Astrocyte of the cerebellum (primary cell): ENCODE results near the gene EMILIN2.

Experiments
- DNase-seq: peaks from one replicate; pipeline ENCODE4 v3.0.0-alpha.2; 2011; ENCODE audit warnings: low read depth
- H3K4me3 ChIP-seq: 2 replicates; pipeline ENCODE4 v1.5.1; 2011; ENCODE audit warnings: mild to moderate bottlenecking, low read depth, low read length, moderate library complexity
- in situ Hi-C: cut with HindIII; loops from 2 replicates; pipeline ENCODE4 v1.10.0; 2017; ENCODE audit warnings: low sequenced_read_pairs
- TF ChIP-seq, protein P1 (sequence below): IDR thresholded peaks from 2 replicates; pipeline ENCODE4 v1.5.1; 2012; ENCODE audit warnings: low read length, low read depth, moderate library complexity, mild to moderate bottlenecking; ENCODE audit errors: missing control alignments

The EMILIN2 gene

DNA sequence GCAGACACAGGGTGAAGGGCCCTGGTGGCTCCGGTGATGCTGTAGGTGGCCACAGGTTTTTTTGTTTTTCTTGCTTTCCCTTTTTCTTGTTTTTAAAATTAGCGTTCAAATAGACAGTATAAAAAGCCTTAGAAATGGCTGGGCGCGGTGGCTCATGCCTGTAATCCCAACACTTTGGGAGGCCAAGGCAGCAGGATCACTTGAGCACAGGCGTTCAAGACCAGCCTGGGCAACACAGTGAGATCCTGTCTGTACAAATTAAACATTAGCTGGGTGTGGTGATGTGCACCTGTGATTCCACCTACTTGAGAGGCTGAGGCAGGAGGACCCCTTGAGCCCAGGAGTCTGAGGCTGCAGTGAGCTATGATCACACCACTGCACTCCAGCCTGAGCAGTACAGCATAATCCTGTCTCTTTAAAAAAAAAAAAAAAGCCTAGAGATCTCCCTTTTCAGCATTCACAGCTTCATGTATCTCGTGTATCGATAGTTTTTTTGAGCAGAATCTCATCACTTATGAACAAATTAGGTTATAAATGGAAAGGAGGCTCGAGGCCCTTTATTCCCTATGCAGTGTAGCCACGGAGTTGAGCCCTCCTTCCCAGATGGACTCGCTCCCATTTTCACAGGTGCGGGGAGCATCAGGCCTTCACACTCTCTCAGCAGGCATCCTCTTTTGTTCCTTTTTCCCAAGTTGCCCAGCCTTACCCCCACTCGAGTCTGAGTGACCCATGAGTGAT, 50.8 kb downstream of the EMILIN2 start:
- H3K4me3 ChIP-seq, result no peak overlapping the region

DNA sequence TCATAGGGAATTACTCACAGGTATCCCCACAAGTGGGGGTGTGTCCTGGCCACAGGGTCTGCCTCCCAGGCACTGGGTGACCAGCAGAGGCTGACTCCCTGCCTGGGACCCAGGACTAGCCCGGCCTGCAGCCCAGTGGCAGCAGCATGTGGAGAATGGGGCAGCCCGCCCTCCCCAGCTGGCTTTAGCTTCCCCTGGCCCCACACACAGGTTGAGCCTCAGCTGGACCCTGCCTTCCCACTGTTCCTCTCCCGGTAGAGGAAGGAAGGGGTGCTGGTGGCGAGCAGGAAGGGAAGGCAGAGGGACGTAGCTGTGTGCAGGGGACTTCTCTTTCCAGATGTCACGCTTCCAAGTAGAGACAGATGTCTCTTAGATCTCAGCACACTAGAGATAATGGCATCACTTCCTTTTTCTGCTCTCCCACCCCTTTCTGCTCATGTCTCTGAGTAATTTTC, 51.4 kb downstream of the EMILIN2 start:
- TF ChIP-seq, protein P1, sequence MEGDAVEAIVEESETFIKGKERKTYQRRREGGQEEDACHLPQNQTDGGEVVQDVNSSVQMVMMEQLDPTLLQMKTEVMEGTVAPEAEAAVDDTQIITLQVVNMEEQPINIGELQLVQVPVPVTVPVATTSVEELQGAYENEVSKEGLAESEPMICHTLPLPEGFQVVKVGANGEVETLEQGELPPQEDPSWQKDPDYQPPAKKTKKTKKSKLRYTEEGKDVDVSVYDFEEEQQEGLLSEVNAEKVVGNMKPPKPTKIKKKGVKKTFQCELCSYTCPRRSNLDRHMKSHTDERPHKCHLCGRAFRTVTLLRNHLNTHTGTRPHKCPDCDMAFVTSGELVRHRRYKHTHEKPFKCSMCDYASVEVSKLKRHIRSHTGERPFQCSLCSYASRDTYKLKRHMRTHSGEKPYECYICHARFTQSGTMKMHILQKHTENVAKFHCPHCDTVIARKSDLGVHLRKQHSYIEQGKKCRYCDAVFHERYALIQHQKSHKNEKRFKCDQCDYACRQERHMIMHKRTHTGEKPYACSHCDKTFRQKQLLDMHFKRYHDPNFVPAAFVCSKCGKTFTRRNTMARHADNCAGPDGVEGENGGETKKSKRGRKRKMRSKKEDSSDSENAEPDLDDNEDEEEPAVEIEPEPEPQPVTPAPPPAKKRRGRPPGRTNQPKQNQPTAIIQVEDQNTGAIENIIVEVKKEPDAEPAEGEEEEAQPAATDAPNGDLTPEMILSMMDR, result no peak
- in situ Hi-C loops, result no loop called here
- DNase-seq, result no peak

More for the DNA sequence above, 50.8 kb downstream of the EMILIN2 start:
- no peak for DNase-seq
- in situ Hi-C loops, result no loop called here
- TF ChIP-seq, protein P1, result no peak

DNA sequence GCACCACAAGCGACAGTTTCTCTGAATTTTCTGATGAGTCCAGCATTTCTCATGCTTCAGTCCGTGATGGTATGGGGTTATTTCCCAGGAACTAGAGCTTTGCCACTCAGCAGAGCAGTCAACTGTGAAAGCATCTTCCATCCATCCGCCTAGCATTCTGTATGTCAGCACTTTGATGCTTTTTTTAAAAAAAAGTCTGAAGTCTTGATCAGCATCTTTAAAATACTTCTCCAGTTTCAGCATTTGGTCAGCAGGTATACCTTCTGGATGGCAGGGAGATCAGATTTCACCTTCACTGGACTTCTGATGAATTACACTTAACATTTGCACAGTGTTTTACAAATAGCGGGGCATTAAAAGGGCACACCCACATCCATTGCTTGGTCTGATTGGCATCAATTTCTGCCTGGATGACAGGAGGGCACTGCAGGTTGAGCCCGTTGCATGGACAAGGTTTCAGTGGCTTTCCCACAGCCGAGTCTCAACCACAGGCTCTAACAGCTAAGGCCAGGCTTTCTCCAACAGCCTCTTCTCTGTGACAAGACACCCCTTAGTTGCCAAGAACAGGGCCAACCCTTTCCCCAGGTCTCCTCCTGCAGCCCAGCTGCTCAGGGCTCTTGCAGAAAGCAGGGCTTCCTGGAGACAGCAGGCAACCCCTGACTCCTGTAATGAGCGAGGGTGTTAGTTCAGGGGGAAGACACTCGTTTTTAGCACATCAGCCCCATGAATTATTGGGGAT, 54.0 kb downstream of the EMILIN2 start:
- TF ChIP-seq, protein P1, result no peak
- H3K4me3 ChIP-seq, result no peak overlapping the region
- in situ Hi-C loops, result no loop called here
- no peak for DNase-seq

More for the DNA sequence above, 51.4 kb downstream of the EMILIN2 start:
- no peak overlapping the region for H3K4me3 ChIP-seq

DNA sequence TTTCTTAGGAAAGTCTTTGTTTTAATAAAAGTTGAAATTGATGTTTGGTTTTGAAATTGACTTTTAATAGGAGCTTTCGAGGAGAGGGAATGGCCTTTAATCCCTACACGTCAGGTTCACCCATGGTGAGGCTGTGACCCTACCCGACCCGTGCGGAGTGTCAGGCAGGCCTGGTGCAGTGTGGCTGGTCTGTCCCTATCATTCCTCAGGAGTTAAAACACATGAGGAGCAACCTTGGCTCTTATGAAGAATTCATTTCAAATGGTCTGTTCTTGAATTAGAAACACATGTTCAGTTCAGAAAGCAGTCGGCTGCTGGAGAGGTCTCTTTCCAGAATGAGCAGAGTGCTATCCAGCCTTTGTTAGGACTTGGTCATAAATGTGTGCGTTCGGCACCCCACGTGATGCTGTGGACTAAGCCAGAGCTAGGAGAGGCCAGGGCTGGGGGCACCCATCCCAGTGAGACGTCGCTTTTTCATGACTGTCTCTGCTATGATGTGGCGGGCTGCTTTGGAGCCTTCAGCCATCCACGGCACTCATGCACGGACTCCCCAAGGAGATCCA, 54.7 kb downstream of the EMILIN2 start:
- TF ChIP-seq, protein P1, result no peak
- DNase-seq, result no peak
- in situ Hi-C loops, result no loop called here
- no peak overlapping the region for H3K4me3 ChIP-seq

DNA sequence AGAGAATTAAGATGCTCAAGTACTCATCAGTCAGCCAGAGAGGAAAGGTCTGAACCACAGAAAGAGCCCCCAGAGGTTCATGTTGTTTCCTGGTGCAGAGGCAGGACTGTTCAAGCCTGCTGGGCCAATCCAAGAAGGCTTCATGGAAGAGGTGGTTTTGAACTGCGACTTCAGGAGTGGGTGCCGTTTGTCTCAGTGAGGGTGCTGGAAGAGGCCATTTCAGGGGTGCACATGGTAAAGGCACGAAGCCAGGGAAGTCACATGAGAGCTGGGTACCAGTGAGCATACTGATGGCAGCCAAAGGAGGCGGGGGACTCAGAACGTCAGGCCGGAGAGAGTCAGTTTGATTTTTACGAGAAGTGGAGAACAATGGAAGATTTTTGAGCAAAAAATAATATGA, 55.5 kb downstream of the EMILIN2 start:
- in situ Hi-C loops, result no loop called here
- TF ChIP-seq, protein P1, result no peak
- no peak for DNase-seq
- H3K4me3 ChIP-seq, result no peak overlapping the region

DNA sequence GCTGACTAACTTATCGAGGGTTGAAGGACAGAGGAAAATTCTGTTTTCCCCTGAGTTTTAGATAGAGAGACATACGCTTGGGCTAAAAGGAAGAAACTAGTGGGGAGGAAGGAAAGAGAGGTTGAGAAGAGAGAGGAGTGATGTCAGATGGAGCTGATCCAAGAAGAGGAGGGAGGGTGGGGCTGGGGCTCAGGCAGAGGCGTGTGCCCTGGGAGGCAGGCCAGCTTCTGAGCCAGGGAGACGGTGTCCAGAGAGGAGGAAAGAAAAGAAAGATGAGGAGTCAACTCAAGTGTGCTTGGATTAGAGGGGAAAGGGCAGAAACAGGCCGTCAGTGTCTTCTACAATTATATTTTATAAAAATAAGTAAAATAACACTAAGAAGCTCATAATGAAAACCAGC, 56.2 kb downstream of the EMILIN2 start:
- TF ChIP-seq, protein P1, result no peak
- in situ Hi-C loops, result no loop called here
- no peak overlapping the region for H3K4me3 ChIP-seq
- peak; percentile 26 for DNase-seq
